HPDE6-E6E7 (cell line): ENCODE data around the gene CPPED1.

Experiments used
- DNase-seq: peaks from one replicate; pipeline ENCODE4 v3.0.0; 2011; ENCODE audit warnings: missing footprints; ENCODE audit errors: extremely low spot score

Gene CPPED1

DNA sequence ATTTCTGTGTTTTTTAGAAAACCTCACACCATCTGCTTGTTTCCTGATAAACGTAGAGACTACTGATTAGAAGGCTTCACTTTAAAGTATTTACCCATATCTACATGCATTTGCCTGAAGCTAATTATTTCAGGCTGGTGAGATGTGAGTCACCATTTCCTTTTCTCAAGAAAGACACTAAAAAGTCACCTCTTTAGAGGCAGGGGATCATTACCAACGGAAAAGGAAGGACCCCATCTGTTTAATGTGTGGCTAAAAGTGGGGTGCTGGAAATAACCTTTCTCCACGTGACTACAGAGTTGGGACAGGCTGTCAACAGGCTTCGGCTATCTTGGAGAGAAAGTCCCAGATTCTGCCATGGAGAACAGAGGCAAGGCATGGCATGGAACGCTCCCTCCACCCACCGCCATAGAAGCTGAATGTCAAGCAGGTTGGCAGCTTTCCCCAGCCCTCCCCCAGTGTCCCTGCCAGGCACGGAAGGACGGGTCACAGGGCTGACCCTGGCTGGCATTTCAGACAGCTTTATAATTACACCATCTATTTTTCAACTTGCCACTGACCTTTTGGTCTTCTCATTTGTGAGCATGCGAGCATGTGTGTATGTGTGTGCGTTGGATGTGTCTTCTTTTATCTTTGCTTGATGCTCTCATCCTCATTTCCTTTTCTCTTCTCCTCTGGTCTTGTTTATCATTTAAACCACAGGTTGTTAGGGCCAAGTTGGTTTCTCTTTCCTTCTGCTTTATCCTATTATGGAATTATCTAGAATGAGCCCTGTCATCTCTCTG, 157.0 kb downstream of the CPPED1 start:
- DNase-seq: no peak

DNA sequence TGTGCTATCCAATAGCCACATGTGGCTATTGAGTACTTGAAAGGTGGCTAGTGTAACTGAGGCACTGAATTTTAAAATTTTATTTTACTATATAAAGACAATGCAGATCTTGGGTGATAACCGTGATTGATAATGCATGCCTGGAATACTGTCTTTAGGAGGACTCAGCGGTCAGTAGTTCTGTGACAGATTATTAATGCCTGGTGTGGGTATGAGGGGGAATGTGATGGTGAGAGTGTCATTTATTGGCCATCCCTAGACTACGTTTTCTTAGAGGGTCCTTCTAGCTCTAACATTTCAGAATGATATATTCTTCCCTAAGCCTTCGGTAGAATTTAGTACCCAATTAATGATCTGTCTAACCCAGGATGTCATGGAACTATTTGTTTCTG, 157.6 kb downstream of the CPPED1 start:
- no peak for DNase-seq

DNA sequence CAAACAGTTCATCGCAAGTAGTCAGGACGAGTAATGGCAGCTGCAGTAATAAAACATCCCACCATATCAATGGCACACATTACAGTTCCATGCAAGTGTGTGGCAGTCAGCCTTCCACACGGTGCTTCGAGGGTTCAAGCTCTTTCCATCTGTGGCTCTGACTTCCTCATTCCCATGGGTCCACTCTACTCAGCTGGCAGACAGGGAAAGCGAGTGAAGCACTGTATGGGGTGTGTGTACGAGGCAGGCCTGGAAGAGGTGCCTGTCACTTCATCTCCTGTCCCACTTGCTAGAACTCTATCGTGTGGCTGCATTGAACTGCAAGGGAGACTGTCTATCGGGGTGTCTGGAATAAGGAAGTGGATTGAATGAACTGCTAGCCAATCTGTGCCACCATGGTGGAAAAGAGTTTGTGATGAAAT, 160.6 kb downstream of the CPPED1 start:
- DNase-seq: no peak

DNA sequence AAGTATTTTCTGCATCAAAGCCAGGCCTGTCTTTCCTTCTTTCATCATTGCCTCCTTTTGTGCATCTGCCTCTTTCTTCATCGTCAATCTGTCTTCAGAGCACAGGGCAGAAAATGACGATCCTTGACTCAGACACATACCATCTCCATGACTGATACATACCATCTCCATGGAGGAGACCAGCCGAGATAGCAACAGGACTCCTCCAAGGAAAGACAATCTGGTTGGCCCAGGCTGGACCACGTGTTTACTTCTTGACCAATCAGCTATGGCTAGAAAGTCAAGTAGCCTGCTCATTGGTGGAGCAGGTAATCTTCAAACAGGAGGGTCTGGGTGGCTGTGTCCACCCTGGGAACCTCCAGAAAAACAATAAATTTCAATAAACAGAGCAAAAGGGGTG, 164.6 kb downstream of the CPPED1 start:
- DNase-seq: no peak

DNA sequence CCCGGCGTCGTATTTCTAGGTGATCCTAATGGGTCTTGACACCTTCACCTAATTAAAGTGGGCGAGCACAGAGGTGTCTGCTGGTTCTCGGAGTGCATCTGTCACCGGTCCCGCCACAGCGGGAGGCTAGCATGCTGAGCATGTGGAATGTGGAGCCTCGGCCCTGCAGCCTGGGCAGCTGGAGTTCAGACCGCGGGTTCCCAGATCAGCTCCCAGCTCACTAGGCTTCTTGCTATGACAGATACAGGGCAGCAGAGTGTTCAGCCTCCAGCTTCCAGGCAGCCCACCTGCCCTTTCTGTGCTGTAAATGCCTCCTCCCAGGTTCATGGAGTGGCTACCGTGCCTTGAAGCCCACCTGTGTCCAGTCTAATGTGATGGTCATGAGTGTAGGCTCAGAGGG, 166.7 kb downstream of the CPPED1 start:
- no peak for DNase-seq

DNA sequence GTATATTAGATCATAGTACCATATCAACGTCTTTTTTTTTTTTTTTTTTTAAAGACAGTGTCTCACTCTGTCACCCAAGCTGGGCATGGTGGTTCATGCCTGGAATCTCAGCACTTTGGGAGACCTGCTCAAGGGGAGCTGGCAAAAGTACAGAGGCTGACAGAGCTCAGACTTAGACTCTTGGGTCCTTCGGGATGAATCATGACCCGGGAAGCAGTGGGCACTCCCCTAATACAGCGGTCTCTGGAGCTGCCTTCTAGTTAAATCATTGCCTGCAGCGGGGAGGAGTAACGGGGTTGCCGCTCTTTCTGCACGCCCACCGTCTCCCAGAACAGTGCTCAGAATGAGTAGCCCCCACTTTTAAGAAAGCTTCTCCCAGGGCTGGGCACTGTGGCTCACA, 174.4 kb downstream of the CPPED1 start:
- no peak for DNase-seq

DNA sequence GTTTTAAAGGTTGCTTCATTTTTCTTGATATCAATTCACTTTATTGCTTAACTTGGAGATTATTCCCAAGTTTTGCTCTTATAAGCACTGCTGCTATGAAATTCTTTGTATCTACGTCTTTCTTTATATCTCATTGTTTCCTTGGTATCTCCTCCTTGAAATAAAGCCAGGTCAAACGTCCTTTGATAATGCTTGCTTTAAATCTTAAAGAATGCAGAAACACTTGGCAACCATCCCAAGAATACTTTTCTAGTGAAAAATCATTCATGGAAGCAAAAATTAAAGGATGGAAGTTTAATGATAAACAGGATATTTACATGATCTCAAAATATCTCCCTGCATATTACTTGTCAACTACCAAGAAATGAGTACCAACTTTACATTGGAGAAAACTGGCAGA, 175.2 kb downstream of the CPPED1 start:
- no peak for DNase-seq

DNA sequence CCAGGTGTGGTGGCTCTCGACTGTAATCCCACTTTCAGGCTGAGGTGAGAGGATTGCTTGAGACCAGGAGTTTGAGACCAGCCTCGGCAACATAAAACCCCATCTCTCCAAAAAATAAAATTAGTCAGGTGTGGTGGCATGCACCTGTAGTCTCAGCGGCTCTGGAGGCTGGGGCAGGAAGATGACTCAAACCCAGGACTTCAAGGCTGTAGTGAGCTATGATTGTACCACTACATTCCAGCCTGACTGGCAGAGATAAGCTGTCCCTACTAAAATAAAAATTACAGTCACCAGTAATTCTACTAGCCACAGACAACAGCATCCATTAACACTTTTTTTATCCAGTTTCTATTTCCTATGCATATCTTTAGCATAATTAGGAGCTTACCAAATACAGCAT, 176.3 kb downstream of the CPPED1 start:
- no peak for DNase-seq

DNA sequence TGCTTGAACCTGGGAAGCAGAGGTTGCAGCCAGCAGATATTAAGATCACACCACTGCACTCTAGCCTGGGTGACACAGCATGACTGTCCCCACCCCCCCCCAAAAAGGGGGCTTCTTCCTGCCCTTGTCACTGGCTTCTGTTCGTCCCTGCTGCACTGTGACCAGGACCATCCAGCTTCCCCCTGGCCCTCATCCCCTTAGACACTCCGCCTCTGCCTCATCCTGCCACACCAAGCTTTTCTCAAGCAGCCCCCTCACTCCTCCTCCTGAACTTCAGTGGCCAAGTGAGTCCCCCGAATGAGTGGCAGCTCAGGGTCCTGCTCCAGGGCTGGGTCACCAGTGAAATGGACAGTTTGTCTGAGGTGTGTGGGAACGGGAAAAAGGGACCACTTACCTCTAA, 177.3 kb downstream of the CPPED1 start:
- no peak for DNase-seq

DNA sequence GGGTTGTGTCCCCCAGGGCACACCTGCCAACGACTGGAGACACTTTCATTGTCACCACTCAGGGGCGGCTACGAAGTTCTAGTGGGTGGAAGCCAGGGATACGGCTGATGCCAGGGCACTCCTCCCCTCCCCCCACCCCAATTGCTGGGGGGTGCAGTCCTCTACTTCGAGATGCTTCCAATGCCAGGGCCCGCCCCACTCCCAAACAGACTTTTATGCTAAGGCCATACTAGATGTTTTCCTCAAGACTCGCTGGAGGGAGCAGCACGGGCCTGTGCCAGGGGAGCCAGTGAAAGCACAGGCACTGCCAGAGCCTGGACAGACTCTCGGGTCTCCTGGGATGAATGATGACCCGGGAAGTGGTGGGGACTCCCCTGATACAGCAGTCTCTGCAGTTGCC, 178.0 kb downstream of the CPPED1 start:
- DNase-seq: no peak

DNA sequence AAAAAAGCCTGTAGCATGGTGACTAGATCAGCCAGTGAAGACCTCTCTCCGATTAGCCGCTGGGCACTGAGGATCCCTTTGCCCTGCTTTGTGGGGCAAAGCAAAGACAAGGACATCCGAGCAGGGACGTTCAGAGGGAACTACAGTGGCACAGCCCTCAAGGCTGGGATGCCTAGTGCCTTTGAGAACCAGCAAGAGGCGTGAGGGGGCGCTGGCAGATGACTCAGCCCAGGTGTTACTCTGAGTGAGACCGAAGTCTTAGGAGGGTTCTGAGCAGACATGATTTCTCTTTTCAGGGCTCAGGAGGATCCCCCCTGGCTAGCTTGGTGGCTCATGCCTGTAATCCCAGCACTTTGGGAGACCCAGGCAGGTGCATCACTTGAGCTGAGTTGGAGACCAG, 178.6 kb downstream of the CPPED1 start:
- no peak for DNase-seq

DNA sequence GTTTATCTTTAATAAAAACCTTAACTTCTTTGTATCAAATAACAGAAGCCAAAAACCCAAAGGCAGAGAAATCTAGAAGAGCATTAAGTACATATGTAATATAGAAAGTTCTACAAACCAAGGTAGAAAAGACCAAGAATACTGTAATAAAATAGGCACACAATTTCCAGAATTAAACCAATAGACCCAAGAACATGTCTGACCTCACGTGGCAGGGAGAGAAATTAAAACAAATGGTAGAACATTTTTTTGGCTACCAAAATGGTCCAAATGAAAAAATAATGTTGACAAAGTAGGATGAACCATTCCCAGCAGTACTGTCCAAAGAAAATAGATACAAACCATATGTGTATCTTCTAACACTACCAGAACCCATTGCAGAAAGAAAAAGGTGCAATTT, 183.5 kb downstream of the CPPED1 start:
- DNase-seq: no peak

DNA sequence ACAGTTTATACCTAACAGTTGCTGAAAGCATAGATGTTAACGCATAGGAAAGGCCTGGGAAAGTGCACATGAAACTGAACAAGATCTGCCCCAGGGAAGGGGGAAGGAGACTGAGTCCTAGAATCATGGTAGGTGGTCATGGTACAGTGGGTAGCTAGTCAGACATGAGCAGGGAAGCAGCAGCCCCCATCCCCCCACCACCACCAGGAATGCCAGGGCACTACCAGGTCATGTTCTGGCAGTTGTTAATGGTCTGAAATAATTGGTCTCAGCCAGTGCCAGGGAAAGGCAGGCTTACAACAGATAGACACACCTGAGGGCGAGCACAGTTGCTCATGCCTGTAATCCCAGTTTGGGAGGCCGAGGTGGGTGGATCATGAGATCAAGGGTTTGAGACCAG, 185.2 kb downstream of the CPPED1 start:
- DNase-seq: no peak

DNA sequence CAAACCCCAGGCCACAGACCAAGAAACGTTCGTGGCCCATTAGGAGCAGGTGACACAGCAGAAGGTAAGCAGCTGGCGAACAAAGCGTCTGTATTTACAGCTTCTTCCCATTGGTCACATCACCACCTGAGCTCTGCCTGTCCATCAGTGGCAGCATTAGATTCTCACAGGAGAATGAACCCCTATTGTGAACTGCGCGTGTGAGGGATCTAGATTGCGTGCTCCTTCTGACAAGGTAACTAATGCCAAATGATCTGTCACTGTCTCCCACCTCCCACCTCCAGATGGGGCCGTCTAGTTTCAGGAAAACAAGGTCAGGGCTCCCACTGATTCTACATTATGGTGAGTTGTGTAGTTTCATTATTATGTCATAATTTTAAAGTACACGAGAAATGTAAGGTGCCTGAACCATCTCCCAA, 186.3 kb downstream of the CPPED1 start:
- DNase-seq: no peak

DNA sequence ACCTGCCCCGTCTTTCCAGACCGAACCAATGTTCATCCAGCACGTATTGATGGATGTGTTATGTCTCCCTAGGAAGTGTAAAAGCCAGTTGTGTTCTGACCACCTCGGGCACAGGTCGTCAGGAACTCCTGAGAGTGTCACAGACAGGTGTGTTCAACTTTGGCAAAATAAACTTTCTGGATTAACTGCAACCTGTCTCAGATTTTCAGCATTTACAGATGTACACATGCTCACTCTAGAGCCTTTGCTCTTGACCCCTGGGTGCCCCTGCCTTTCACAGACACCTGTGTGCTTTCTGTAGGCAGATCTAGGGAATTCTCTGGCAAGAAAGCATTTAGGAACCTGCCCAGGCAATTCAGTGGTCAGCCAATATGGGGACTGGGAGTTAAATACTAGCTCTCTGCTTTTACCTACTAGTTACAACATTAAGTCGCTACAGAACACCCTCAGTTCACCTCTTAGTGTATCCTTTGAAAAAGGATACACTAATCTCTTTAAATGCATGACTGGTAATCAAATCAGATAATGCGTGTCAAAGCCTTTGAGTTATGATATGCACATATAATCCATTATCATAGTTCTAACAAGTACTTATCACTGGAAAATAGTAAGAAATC, 188.9 kb downstream of the CPPED1 start:
- DNase-seq: no peak

DNA sequence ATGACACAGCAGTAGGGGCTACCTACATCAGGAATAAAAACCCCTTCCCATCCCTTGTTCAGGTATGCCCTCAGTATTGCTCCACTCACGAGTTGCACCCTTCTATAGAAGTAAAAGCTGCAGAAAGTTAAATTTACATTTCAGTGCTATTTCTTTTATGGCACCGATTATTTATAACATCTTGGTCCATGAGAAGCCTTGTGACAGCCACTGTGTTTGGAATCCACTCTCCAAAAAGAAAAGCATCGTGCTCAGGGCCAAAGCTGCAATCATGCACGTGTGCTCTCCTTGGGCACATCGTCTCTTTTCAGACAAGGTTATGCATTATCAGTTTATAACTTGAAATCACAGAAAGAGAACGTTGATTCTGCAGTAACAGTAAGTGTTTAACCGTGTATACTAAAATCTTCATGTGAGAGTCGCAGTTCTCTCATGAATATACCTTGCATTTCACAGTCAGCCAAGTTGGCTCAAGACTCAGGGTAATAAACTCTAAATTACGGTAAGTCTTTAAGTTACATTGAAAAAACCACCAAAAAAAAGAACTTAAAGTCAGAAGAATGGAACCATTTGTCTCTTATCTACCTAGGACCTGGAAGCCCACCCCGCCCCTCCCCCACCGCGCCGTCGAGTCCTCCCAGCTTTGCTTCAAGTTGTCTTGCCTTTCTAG, 189.6 kb downstream of the CPPED1 start:
- DNase-seq: no peak

DNA sequence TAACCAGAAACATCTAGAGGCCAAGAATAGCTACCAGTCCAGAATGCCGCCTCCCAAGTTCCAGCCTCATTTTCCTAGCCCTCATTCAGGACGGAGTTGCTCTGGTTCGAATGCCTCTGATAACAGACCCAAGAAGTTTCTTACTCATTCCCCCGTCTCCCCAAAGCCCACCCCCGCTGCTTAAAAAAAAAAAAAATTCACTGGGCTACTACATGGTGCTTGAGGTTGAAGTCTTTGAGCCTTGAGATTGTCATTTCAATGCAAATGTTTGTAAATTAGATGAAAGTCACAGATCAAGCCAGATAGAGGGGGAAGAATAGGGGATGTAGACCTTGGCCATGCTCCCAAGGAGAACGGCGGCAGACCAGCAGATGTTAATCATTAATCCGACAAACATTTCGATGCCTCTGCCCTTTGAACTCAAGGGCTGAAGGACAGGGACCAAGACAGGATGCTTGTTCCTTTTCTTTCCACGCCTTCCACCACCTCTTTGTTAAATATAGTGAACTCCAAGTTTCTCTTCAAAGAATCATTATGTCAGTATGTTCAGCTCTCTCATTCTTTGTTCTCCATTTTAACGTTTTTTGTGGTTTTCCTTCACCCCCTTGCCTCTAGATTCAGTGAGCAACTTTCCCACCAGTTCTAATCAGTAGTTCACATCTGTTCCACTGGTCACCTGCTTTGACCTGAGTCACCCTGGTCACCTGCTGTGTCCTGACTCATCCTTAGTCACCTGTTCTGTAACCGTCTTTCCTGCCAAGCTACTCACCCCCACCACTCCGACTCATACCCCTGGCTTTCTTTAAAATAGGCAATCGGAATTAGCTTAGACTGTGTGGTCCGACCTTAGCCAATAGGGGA, 190.3 kb downstream of the CPPED1 start:
- no peak for DNase-seq

DNA sequence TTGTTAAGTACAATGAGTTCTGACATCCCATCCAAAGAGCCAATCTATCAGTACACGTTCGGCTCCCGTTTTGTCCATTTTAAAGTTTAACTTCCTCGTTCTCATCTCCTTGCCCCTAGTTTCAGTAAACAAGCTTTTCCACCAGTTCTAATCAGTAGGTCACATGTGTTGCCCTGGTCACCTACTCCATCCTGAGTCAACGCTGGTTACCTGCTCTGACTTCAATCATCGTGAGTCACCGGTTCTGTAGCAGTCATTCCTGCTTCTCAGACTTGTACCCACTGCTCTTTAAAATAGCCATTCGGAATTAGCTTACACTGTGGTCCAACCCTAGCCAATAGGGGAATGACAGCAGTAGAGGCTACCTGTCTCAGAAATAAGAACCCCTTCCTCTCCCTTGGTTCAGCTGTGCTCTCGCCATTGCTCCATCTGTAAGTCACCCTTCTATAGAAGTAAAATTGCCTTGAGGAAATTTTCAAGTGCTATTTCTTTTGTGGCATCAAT, 191.0 kb downstream of the CPPED1 start:
- DNase-seq: no peak

DNA sequence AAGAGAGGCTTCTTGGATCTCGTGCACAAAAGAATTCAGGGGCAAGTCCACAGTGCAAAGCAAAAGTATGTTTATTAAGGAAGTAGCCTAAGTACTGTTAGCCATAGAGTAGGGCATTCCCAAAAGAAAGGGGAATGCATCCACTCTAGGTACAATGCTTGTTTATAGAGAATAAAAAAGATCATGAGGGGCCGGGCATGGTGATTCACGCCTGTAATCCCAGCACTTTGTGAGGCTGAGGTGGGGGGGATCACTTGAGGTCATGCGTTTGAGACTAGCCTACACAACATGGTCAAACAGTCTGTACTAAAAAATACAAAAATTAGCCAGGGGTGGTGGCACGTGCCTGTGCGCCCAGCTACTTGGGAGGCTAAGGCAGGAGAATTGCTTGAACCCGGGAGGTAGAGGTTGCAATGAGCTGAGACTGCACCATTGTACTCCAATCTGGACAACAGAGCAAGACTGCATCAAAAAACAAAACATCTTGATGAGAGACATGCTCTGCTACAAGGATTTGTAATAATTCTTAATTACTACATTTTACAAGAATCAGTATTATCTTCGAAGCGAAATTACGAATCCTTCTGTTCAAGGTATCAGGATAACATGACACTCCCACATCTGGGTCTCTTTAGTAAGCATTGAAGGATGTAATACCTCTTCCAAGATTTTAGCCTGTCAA, 191.6 kb downstream of the CPPED1 start:
- DNase-seq: no peak

DNA sequence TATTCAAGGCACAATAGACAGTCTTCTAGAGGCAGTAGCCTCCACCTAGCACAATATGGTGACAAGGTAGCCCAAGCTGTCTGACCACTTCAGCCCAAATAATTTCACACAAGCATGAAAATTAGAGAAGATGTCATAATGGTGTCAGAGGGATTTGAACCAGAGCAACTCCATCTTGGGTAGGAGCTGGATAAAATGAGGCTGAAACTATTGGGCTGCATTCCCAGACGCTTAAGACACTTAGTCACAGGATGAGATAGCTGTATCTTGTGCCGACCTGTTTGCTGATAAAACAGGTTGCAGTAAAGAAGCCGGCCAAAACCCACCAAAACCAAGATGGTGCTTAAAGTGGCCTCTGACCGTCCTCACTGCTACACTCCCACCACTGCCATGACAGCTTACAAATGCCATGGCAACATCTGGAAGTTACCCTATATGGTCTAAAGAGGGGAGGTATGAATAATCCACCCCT, 192.6 kb downstream of the CPPED1 start:
- no peak for DNase-seq
